HG02588 (cell line): ENCODE results near the gene PEAK1.
A peak's percentile ranks its signal among the peaks of the same experiment; 100 is the strongest.

ENCODE experiments used
- ATAC-seq: cut with Tn5 transposase; IDR thresholded peaks from one replicate; pipeline ENCODE4 v1.9.1; 2021; ENCODE audit warnings: mild to moderate bottlenecking, moderate library complexity; ENCODE audit not compliant: unreplicated experiment

The PEAK1 gene, protein sequence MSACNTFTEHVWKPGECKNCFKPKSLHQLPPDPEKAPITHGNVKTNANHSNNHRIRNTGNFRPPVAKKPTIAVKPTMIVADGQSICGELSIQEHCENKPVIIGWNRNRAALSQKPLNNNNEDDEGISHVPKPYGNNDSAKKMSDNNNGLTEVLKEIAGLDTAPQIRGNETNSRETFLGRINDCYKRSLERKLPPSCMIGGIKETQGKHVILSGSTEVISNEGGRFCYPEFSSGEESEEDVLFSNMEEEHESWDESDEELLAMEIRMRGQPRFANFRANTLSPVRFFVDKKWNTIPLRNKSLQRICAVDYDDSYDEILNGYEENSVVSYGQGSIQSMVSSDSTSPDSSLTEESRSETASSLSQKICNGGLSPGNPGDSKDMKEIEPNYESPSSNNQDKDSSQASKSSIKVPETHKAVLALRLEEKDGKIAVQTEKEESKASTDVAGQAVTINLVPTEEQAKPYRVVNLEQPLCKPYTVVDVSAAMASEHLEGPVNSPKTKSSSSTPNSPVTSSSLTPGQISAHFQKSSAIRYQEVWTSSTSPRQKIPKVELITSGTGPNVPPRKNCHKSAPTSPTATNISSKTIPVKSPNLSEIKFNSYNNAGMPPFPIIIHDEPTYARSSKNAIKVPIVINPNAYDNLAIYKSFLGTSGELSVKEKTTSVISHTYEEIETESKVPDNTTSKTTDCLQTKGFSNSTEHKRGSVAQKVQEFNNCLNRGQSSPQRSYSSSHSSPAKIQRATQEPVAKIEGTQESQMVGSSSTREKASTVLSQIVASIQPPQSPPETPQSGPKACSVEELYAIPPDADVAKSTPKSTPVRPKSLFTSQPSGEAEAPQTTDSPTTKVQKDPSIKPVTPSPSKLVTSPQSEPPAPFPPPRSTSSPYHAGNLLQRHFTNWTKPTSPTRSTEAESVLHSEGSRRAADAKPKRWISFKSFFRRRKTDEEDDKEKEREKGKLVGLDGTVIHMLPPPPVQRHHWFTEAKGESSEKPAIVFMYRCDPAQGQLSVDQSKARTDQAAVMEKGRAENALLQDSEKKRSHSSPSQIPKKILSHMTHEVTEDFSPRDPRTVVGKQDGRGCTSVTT (N-terminal part only)

DNA sequence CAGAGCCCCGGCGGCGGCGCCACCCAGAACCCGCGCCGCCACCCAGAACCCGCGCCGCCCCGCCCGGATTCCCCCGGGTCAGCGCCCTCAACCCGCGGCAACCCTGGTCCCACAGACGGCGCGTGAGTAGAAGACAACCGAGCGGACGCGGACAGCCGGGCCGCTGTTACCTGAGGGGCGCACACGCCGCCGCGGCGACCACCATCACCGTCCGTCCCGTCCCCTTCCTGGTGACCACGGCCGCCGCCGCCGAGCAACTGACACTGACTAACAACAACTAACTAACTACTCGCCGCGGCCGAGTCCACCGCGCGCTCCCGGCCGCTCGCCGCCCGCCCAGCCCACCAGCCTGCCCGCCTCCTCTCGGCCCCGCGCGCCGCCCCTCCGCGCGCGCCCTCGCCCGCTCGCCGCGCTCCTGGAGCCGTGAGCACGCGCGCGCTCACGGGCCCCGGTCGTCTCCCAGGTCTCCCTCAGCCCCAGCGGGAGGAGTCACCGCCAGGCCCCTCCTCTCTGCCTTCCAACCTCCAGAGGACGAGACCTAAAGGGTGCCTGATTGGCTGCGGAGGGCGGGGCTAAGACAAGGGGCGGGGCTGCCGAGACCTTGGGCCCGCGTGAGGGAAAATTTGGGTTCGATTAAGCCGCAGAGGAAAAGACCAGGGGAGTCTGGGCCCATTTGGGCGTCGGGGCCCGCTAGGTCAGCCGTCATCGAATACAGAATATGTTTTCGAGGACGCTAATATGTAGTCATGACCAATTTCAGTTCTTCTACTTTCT is at the start of gene PEAK1:
Gene PEAK1 (minus strand): TSS at position 269 of the 774 bp plus-strand sequence. CDS start 238,178 bp downstream, outside the sequence.
- peak; percentile 92 for ATAC-seq

GRCh38 chr15:77468896-77469295 is 49.0 kb upstream of the PEAK1 start:
- no peak for ATAC-seq

- no peak for ATAC-seq
Measured at GRCh38 chr15:77466521-77466920, 46.6 kb upstream of the PEAK1 start.

GRCh38 chr15:77464129-77464865 is 44.4 kb upstream of the PEAK1 start:
- no peak for ATAC-seq

DNA sequence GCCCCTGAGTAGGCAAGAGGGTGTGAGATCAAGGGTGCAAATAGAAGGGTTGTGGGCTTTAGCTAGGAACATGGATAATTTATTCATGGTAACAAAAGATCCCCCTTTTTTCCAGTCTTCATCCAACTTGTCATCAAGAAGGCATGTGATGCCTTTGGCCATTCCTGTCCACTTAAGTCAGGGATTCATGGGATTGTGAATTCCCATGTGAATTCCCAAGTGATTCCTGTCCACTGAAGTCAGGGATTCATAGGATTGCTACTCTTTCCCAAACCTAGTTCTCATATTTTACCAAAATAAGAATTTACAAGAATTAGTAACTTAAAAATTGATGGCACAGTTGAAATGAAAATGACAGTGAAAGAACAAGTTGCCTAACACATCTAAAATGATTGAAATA is 41.6 kb upstream of the PEAK1 start:
- no peak for ATAC-seq

GRCh38 chr15:77459031-77459430 is 39.1 kb upstream of the PEAK1 start:
- ATAC-seq, result no peak

DNA sequence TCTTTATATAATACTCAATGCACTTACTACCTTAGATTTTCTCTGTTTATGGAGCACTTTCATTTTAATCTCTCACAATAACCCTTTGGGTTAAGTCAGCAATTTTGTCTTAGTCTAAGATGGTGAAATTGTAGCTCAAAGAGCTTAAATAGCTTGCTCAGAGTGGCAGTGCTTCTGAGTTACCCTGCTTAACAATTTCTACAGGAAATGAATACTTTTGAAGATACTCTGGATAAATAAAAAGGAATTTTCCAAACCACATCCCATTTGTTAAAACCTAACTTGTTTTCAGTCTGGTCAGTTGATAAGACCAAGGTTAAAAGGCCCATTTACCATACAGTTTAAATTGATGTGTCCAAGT is 38.0 kb upstream of the PEAK1 start:
- ATAC-seq, result no peak

DNA sequence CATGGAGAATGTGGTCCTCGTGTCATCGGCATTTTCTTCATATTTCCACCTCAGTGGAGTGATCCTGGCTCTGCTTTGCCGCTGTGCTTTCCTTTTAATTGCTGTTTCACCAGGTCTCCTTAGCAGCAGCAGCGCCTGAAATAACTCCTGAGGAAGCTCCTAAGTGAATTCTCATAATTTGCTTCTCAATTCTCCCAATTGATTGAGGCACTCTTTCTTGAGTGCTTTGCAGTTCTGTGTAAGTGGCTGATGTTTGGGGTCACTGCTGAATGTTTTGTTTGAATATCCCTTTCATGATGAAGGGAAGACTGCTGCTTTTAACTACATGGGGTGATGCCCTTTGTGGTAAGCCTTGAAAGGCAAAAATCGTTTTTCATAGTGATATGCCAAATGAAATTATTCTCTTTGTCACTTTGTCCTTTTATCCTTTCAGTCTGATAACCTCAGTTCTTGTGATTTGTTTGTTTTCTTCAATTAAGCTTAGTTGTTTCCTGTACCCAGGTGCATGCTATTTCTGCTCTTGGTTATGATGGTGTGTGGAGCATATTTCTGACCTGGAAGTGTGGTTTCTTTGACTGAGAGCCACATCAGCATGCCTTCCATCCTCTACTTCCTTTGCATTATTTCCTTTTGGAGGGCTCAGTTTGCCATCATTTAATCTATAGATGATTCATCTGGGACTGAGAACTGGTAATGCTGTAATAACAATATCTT is 37.4 kb upstream of the PEAK1 start:
- ATAC-seq, result no peak

- no peak for ATAC-seq
Measured at GRCh38 chr15:77456746-77457145, 36.8 kb upstream of the PEAK1 start.

GRCh38 chr15:77455696-77456321 is 35.9 kb upstream of the PEAK1 start:
- no peak for ATAC-seq

DNA sequence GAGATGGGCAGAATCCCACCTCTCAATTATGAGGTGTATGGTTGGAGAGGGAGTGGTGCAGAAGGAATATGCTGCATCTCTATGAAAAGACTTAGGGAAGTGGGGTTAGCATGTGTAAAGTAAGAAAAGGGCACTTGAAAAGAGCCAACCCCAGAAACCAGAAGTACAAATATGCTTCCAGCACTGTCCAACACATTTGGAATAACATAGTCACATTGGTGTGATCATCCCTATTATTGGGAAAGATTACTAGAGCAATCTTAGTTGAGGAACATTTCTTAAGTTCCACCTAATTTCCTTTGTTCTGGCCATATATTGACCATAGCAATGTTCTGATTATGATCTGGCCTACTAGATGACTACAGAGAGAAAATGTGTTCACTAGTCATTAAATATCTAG is 35.0 kb upstream of the PEAK1 start:
- no peak for ATAC-seq

DNA sequence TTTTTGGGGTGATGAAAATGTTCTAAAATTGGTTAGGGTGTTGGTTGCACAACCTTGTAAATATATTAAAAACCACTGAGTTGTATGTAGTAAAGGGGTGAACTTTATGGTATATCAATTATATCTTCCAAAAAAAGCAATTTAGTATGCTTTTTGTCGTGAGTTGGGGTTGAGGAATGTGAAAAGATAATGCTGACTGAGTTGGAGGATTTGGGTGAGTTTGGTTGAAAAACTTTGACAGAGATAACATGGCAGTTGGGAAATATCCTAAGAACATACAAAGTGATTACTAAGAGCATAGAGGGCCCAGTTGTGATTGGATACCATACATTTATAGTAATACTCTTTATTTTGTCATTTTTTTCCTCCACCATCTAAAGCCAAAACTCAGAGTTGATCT is 34.4 kb upstream of the PEAK1 start:
- ATAC-seq, result no peak

GRCh38 chr15:77446840-77447390 is 27.0 kb upstream of the PEAK1 start:
- no peak for ATAC-seq

DNA sequence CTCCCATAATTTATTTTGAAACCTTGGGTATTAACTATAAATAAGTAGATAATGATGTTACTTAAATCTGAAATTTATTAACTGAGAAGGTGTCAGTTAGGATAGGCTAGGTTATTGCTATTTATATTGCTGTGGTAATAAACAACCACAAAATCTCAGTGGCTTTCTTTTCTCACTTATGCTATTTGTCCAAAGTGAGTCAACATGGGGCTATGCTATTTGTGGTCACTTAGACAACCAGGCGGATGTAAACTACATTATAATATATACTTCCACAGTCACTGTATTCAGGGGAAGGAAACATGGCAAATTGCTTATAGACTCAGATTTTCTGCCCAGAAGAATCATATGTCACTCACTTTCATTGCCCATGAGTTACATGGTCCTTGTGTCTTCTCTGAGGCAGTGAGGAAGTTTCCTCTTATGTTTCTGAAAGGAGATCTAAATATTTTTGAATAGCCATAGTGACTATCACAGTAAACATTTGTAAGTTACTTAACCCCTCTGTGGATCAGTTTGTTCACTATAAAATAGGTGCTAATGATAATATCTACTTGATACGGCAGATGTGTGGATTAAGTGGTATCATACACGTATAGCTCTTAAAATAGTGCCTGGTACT is 20.6 kb upstream of the PEAK1 start:
- peak; percentile 40 for ATAC-seq

GRCh38 chr15:77437264-77437663 is 17.4 kb upstream of the PEAK1 start:
- ATAC-seq, result no peak

GRCh38 chr15:77436822-77437221 is 16.9 kb upstream of the PEAK1 start:
- ATAC-seq, result no peak

- ATAC-seq, result no peak
Measured at GRCh38 chr15:77430652-77431051, 10.7 kb upstream of the PEAK1 start.

DNA sequence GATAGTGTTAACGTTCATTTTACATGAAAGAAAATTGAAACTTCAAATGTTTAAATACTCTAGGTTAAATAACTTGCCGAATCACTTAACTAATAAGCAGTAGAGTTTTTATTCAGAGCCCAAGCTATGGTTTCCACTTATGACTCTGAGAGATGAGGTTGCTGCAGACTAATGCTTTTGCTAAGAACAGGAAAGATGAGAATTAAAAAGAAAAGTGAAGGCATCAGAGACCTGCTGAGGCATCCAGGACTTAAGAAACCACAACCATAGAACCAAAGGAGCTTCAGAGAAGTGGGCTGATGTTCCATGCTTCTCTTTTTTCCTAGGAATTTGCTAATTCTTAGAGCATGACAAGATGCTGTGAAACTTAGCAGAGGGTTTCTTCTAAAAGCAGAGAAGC is 10.3 kb upstream of the PEAK1 start:
- no peak for ATAC-seq
